ENCODE measurements around the gene EBF4. TPM values are rescaled to one million over a fixed set of nuclear protein-coding genes. Genes with fewer than 3 reads are reported as not detected.

The EBF4 gene
- total and polyA plus RNA-seq, 7 donors, result 0.42 to 1.9 (median 1.2) TPM

- no peak for DNase-seq
- intact Hi-C loops (cut with DNase I), result loop anchor here in 1 of 2 donors (10.0 kb wide), 2 partner anchors 99 to 249 kb away; no protein-coding TSS in a partner anchor
- H3K27me3 ChIP-seq (ENCODE audit: insufficient read depth in 3 of 3, low read length in 2 of 3), result peaks cover 0 to 64% (median 33%) of the 10 kb centered on the region in 3 donors
These were observed 63.0 kb downstream of the EBF4 start for GRCh38 chr20:2755451-2756055.

GRCh38 chr20:2756056-2756611 lies 63.6 kb downstream of the EBF4 start:
- DNase-seq, result no peak
- H3K4me1 ChIP-seq, result peaks cover 6% of the 10 kb centered on the region
- ATAC-seq, result no peak
- peak; percentile 34 for TF ChIP-seq CTCF (IDR thresholded peaks at IDR 0.05)
- no peaks in the 10 kb centered on the region for H3K9me3 ChIP-seq
- WGBS, 3 donors, result 38 to 58% (median 40%) methylated on average over 5 of the region's 5 CpGs
- no peak overlapping the region for H3K27ac ChIP-seq
- peaks cover 0 to 58% (median 29%) of the 10 kb centered on the region in 3 donors for H3K27me3 ChIP-seq (ENCODE audit: insufficient read depth in 3 of 3, low read length in 2 of 3)
- intact Hi-C loops (cut with DNase I), result loop anchor here in 1 of 2 donors (10.0 kb wide), 2 partner anchors 99 to 249 kb away; no protein-coding TSS in a partner anchor
- H3K36me3 ChIP-seq (ENCODE audit: insufficient read depth in 1 of 2, low read depth in 1 of 2), result no peaks in the 10 kb centered on the region
- H3K4me3 ChIP-seq, result no peak overlapping the region

More at GRCh38 chr20:2755451-2756055, 63.0 kb downstream of the EBF4 start:
- no peak overlapping the region for H3K27ac ChIP-seq
- no peak for TF ChIP-seq CTCF (IDR thresholded peaks at IDR 0.05)
- H3K4me3 ChIP-seq, result no peak overlapping the region
- H3K36me3 ChIP-seq (ENCODE audit: insufficient read depth in 1 of 2, low read depth in 1 of 2), result no peaks in the 10 kb centered on the region
- no peak for ATAC-seq
- WGBS, 3 donors, result 53 to 60% (median 57%) methylated on average over 17 to 18 of the region's 18 CpGs
- H3K9me3 ChIP-seq, result no peaks in the 10 kb centered on the region
- peaks cover 6% of the 10 kb centered on the region for H3K4me1 ChIP-seq

GRCh38 chr20:2757001-2757400 lies 64.4 kb downstream of the EBF4 start:
- WGBS, 3 donors, result 87 to 90% (median 89%) methylated on average over 5 of the region's 5 CpGs
- H3K4me3 ChIP-seq, result no peak overlapping the region
- H3K9me3 ChIP-seq, result no peaks in the 10 kb centered on the region
- no peak for DNase-seq
- H3K27me3 ChIP-seq (ENCODE audit: insufficient read depth in 3 of 3, low read length in 2 of 3), result peaks cover 0 to 50% (median 24%) of the 10 kb centered on the region in 3 donors
- no peaks in the 10 kb centered on the region for H3K36me3 ChIP-seq (ENCODE audit: insufficient read depth in 1 of 2, low read depth in 1 of 2)
- TF ChIP-seq CTCF (IDR thresholded peaks at IDR 0.05), result no peak
- H3K27ac ChIP-seq, result no peak overlapping the region
- intact Hi-C loops (cut with DNase I), result loop anchor here in 1 of 2 donors (10.0 kb wide), 2 partner anchors 98 to 248 kb away; no protein-coding TSS in a partner anchor
- no peak for ATAC-seq
- no peaks in the 10 kb centered on the region for H3K4me1 ChIP-seq

GRCh38 chr20:2757969-2758368 lies 65.4 kb downstream of the EBF4 start:
- peaks cover 3 to 49% (median 16%) of the 10 kb centered on the region in 3 donors for H3K27me3 ChIP-seq (ENCODE audit: insufficient read depth in 3 of 3, low read length in 2 of 3)
- no peaks in the 10 kb centered on the region for H3K4me1 ChIP-seq
- ATAC-seq (no peak), DNase-seq (no peak)
- no peaks in the 10 kb centered on the region for H3K9me3 ChIP-seq
- H3K36me3 ChIP-seq (ENCODE audit: insufficient read depth in 1 of 2, low read depth in 1 of 2), result no peaks in the 10 kb centered on the region
- no peak overlapping the region for H3K27ac ChIP-seq
- intact Hi-C loops (cut with DNase I), result loop anchor here in 1 of 2 donors (10.0 kb wide), 2 partner anchors 97 to 247 kb away; no protein-coding TSS in a partner anchor
- TF ChIP-seq CTCF (IDR thresholded peaks at IDR 0.05), result no peak
- H3K4me3 ChIP-seq, result no peak overlapping the region
- WGBS, 3 donors, result 62 to 63% (median 63%) methylated on average over 5 of the region's 5 CpGs
